ENCODE results near the gene EHBP1L1.

EHBP1L1 gene

GRCh38 chr11:65616575-65617001 lies 40.7 kb downstream of the EHBP1L1 start:
- DNase-seq (ENCODE audit: low read depth in 2 of 2) = no peak

GRCh38 chr11:65617136-65617850 lies 41.4 kb downstream of the EHBP1L1 start:
- DNase-seq (ENCODE audit: low read depth in 2 of 2) = no peak

- DNase-seq (ENCODE audit: low read depth in 2 of 2) = no peak
Observed at GRCh38 chr11:65617990-65618751, 42.3 kb downstream of the EHBP1L1 start.

- DNase-seq (ENCODE audit: low read depth in 2 of 2) = no peak
Observed at GRCh38 chr11:65618763-65619162, 42.9 kb downstream of the EHBP1L1 start.

GRCh38 chr11:65619281-65619928 lies 43.6 kb downstream of the EHBP1L1 start:
- no peak for DNase-seq (ENCODE audit: low read depth in 2 of 2)

GRCh38 chr11:65620666-65621065 lies 44.8 kb downstream of the EHBP1L1 start:
- no peak for DNase-seq (ENCODE audit: low read depth in 2 of 2)

- no peak for DNase-seq (ENCODE audit: low read depth in 2 of 2)
Observed at GRCh38 chr11:65621460-65621859, 45.6 kb downstream of the EHBP1L1 start.

GRCh38 chr11:65622011-65622410 lies 46.2 kb downstream of the EHBP1L1 start:
- no peak for DNase-seq (ENCODE audit: low read depth in 2 of 2)

GRCh38 chr11:65623177-65623576 lies 47.3 kb downstream of the EHBP1L1 start:
- DNase-seq (ENCODE audit: low read depth in 2 of 2) = no peak

GRCh38 chr11:65623852-65624616 lies 48.2 kb downstream of the EHBP1L1 start:
- DNase-seq (ENCODE audit: low read depth in 2 of 2) = no peak

- DNase-seq (ENCODE audit: low read depth in 2 of 2) = no peak
Observed at GRCh38 chr11:65624931-65625627, 49.2 kb downstream of the EHBP1L1 start.

GRCh38 chr11:65625628-65626342 lies 49.9 kb downstream of the EHBP1L1 start:
- no peak for DNase-seq (ENCODE audit: low read depth in 2 of 2)

GRCh38 chr11:65627202-65627601 lies 51.3 kb downstream of the EHBP1L1 start:
- no peak for DNase-seq (ENCODE audit: low read depth in 2 of 2)

- DNase-seq (ENCODE audit: low read depth in 2 of 2) = no peak
Observed at GRCh38 chr11:65629579-65629978, 53.7 kb downstream of the EHBP1L1 start.

GRCh38 chr11:65630215-65630614 lies 54.4 kb downstream of the EHBP1L1 start:
- DNase-seq (ENCODE audit: low read depth in 2 of 2) = no peak

GRCh38 chr11:65633390-65634108 lies 57.7 kb downstream of the EHBP1L1 start:
- DNase-seq (ENCODE audit: low read depth in 2 of 2) = no peak

GRCh38 chr11:65634109-65634436 lies 58.2 kb downstream of the EHBP1L1 start:
- DNase-seq (ENCODE audit: low read depth in 2 of 2) = no peak

GRCh38 chr11:65634440-65634839 lies 58.6 kb downstream of the EHBP1L1 start:
- DNase-seq (ENCODE audit: low read depth in 2 of 2) = no peak

- DNase-seq (ENCODE audit: low read depth in 2 of 2) = no peak
Observed at GRCh38 chr11:65634905-65635731, 59.3 kb downstream of the EHBP1L1 start.
